Measurements from ENCODE around the gene SLC26A4. TPM values are rescaled to one million over a fixed set of nuclear protein-coding genes. Genes with fewer than 3 reads are reported as not detected.
"Not testable (repeated sequence)": the region's sequence is repeated elsewhere in the genome, so short reads cannot be mapped to it uniquely, and the experiment has no call there.

Gene SLC26A4
- 0.84 and 1.6 TPM in 2 replicates for total RNA-seq (2014; rRNA removed; shearing (Covaris generic))

- DNase-seq (ENCODE audit: low read depth): no peak
Observed at GRCh38 chr7:107660381-107661080, at the start of gene SLC26A4. Gene SLC26A4, plus strand, starts transcription at chr7:107660828. Its CDS starts 814 bp downstream, at chr7:107661642.

DNA sequence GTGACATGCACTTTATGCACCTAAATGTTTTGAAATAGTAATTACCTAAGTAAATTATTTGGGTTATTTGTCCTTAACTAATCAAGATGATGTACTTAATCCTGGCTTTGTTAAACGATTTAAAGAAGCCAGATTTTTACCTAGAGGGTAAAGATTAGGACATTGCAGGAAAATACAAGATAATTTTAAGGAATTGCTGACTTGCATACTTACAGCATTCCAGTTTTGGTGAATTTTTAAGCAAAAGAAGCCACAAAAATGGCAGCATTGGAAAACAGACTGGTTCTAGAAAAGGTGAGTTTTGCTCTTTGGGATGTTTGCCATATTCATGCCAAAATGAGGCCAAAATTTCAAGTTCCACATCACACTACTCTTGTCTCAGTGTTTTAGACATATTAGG lies 47.2 kb upstream of the SLC26A4 start:
- DNase-seq (ENCODE audit: low read depth): no peak

DNA sequence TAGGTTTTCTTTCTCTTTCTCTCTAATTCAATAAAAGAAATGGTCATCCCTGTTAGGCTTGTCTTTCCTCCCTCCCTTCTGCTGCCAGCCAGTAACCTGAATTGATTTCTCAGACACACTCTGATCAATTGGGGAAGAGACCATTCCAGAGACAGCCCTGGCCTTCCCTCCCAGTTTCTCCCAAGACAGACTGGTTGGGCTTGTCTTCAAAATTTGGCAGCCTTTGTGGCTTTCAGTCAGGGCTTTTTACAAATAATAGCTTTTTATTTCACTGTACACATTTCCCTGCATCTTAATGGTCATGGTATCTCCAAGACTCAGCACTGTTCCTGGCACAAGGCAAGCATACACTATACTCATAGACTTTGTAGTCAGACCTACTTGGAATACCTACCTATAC lies 46.7 kb upstream of the SLC26A4 start:
- peak; percentile 30 for DNase-seq (ENCODE audit: low read depth)

GRCh38 chr7:107614425-107614824 lies 46.2 kb upstream of the SLC26A4 start:
- DNase-seq (ENCODE audit: low read depth): peak; percentile 91

GRCh38 chr7:107615910-107616680 lies 44.5 kb upstream of the SLC26A4 start:
- peak; percentile 29 for DNase-seq (ENCODE audit: low read depth)

DNA sequence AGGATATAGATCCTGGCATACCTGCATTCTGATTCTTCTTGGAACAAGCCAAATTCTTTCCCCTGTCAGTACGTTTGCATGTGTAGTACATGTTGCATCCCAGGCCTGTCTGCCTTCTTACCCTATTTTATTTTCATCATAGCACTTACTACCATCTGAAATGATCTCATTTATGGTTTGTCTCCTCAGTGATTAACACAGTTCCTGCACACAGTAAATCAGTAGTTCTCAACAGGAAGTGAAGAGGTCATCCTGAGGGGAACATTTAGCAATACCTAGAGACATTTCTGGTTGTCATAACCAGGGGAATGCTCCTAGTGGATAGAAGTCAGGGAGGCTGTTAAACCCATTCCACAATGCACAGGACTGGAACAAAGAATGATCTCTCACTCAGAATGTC lies 38.2 kb upstream of the SLC26A4 start:
- DNase-seq (ENCODE audit: low read depth): peak; percentile 84

- no peak for DNase-seq (ENCODE audit: low read depth)
Observed at GRCh38 chr7:107622894-107623293, 37.7 kb upstream of the SLC26A4 start.

DNA sequence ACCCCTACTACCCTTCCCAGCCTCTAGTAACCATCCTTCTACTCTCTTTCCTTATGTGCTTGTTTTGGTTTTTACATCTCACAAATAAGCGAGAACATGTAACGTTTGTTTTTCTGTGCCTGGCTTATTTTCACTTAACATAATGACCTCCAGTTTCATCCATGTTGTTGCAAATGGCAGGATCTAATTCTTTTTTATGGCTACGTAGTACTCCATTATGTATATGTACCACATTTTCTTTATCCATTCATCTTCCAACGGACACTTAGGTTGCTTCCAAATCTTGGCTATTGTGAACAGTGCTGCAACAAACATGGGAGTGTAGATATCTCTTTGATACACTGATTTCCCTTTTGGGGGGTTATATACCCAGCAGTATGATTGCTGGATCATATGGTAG lies 33.6 kb upstream of the SLC26A4 start:
- DNase-seq (ENCODE audit: low read depth): no peak

DNA sequence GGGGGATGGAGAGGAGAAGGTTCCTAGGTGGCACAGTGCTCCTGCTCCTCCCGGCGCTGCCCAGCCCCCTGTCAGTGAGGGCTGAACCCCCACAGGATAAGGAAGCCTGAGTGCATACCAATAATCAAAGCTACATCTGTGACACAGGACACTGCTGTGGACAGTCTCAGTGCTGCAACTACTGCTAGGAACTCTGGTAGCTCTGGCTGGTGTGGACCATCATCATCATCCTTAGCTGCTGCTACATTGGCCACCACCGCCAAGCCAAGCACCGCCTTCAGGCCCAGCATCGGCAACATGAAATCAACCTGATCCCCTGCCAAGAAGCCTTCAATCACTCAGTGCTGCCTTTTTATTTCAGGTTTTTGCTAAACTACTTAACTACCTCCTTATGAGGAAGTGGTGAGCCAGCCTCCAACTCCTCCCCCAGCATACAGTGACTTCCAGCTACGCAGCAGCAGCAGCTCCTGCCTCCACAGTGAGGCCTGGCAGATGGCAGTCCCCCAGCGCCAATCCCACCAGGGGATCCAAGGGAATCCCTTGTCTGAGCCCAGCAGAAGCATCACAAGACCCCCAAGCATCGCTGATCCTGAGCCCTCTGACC lies 32.1 kb upstream of the SLC26A4 start:
- no peak for DNase-seq (ENCODE audit: low read depth)

DNA sequence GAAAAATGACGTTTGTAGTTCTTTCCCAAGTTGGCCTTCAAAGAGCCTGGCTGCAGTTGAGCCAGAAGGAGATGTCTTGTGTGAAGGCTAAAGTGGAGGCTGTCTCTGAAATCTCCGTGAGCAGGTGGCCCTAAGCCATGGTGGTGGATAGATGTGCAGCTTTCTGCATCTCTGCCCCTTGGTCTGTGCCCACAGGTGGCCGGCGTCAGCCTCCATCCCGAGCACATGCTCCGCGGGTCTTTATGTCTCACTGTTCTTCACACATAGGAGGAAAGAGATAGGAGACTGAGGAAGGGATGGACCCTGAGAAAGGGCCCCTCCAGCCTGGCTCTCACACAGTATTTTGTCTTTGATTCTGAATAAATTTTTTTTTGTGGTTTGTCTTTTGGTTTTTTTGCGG lies 30.3 kb upstream of the SLC26A4 start:
- DNase-seq (ENCODE audit: low read depth): no peak

DNA sequence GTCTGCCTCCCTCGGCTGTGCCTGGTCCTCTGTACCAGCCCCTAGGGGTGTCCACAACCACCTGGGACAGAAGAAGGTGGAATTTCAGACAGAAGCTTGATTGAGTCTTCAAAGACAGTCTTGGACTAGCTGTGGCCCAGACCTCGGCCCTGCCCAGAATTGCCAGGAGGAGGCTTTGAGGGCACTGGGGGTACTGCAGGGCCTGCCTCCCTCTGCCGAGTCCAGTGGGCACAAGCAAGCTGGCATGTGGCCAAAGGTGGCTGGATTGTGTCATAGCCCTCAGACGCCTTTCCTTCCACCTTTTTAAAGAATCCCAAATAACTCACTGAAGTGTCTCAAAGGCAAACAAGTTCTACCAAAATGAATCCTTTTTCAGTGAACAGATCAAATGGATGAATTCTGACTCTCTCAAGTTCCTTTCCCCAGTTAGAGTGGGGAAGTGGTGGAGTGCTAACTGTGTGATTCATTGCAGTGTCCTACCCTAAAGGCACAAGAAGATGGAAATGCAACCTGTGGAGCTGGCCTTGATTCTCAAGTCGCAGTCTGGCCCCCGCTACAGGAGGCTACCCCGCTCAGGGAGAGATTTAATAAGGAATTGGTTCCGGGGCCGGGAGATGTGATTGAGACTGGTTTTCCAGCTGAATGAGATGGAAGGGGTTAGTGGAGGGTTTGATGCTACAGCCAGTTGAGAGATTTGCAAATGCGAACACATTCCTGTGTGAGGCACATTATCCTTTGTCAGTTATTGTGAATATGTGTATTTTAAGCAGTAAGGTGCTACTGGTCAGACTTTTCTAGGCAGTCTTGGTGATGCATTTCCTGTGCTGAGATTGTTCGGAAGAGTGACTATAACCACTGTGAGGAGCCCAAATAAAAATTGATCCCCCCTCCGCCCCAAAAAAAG lies 28.8 kb upstream of the SLC26A4 start:
- DNase-seq (ENCODE audit: low read depth): no peak

DNA sequence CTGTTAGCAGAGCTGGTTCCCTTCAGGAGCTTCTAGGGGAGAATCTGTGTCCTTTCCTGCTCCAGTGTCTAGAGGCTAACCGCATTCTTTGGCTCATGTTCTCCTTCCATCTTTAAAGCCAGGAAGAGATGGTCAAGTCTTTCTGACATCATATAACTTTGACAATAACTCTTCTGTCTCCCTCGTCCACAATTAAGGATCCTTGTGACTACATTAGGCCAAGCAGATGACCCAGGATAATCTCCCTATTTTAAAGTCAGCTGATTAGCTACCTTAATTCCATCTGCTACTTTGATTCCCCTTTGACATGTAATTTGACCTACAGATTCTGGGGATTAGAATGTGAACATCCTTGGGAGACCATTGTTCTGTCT lies 28.1 kb upstream of the SLC26A4 start:
- no peak for DNase-seq (ENCODE audit: low read depth)

DNA sequence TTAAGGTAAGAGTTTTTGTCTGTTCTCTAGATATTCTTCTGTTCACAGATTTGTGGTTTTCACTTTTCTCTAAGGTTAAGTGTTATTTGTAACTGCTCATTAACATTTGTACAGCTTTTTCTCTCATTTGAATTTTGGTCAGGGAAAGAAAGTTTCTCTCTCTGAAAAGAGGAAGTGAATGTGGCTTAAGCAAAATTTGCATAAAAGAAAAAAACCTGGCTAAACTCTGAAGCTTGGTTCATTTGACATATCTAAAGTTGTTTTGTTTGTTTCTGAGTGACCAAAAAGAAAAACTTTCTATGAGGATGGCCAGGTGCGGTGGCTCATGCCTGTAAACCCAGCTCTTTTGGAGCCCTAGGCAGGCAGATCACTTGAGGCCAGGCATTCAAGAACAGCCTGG lies 22.0 kb upstream of the SLC26A4 start:
- no peak for DNase-seq (ENCODE audit: low read depth)

DNA sequence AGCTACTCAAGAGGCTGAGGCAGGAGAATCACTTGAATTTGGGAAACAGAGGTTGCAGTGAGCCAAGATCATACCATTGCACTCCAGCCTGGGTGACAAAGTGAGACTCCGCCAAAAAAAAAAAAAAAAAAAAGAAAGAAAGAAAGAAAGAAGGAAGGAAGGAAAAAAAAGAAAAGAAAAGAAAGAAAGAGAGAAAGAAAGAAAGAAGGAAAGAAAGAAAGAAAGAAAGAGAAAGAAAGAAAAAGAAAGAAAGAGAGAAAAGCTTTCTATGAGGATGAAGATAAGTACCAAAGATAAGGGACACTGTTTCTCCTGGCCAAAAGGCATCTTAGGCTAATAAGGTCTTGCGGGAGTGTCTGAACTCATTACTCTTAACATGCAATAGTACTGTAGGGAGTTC lies 21.6 kb upstream of the SLC26A4 start:
- DNase-seq (ENCODE audit: low read depth): not testable (repeated sequence)

GRCh38 chr7:107641676-107642075 lies 19.0 kb upstream of the SLC26A4 start:
- DNase-seq (ENCODE audit: low read depth): no peak

- no peak for DNase-seq (ENCODE audit: low read depth)
Observed at GRCh38 chr7:107642501-107642900, 18.1 kb upstream of the SLC26A4 start.

DNA sequence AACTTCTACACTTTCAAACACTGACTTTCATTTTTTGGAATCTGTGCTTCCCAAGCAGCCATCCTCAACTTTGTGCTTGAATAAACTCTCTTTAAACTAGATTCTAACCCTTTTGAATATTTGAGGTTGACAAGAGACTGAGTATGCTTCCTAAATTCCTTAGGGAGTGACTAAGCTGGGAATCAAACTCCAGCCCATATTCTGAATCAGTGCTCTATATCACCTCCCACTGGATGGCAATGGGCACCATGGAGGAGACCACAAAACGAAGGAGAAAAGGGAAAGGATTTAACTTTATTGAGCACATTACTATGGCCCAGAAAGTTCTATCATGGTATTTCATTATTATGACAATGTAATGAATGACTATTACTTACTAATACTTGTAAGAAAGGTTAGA lies 17.2 kb upstream of the SLC26A4 start:
- DNase-seq (ENCODE audit: low read depth): peak; percentile 82

- no peak for DNase-seq (ENCODE audit: low read depth)
Observed at GRCh38 chr7:107643938-107644308, 16.7 kb upstream of the SLC26A4 start.

GRCh38 chr7:107644309-107644974 lies 16.2 kb upstream of the SLC26A4 start:
- no peak for DNase-seq (ENCODE audit: low read depth)

DNA sequence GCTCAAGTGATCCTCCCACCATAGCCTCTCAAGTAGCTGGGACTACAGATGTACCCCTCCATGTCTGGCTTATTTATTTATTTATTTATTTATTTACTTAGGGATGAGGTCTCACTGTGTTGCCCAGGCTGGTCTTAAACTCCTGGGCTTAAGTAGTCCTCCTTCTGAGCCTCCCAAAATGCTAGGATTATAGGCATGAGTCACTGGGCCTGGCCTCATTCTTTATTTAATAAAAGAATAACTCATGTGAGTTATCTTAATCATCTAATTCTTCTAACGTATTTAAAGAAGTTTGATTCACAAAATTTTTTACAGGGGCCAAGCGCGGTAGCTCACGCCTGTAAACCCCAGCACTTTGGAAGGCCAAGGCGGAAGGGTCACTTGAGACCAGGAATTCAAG lies 8.0 kb upstream of the SLC26A4 start:
- peak; percentile 18 for DNase-seq (ENCODE audit: low read depth)

DNA sequence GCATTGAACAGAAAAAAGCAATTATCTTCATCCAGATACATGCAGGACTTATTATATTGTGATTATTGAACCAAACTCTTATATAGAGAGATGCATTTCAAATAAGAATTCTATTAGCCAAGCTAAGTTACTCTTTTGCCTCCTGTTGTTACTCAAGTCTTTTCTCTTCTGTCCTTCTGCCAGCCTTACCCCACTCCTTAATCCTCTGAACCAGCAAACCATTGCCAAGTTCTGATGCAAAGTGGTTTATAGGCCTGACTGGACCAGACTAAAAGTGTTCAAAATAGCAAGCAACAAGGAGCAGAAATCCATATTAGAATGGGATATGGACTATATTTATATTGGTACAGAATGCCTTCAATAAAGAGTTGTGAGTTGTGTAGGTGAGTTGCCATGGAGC lies 2.2 kb upstream of the SLC26A4 start:
- no peak for DNase-seq (ENCODE audit: low read depth)

Data from M059J (cell line).